Activated CD4-positive, alpha-beta memory T cell treated with anti-CD3 and anti-CD28 coated beads for 36 hours (primary cell): Measurements from ENCODE around the gene MED12L. TPM values are rescaled to one million over a fixed set of nuclear protein-coding genes. Genes with fewer than 3 reads are reported as not detected.

Source experiments
- CTCF ChIA-PET: fragments of 350-600 bp; sonication (Branson Sonifier 250); formaldehyde crosslinking; loops from one replicate; lab custom pipeline; 2021; ENCODE audit warnings: antibody characterized with exemption, inconsistent platforms; lab: Charles Lee
- POLR2A ChIA-PET: fragments of 350-600 bp; sonication (Branson Sonifier 250); formaldehyde crosslinking; loops from one replicate; lab custom pipeline; 2021; ENCODE audit warnings: antibody characterized with exemption; lab: Charles Lee
- DNase-seq: peaks from one replicate; pipeline ENCODE4 v3.0.0-alpha.2; 2020
- H3K27ac Mint-ChIP-seq: one replicate; pipeline ENCODE4 v1.8.0; 2021; ENCODE audit warnings: mixed read lengths
- H3K27me3 Mint-ChIP-seq: one replicate; pipeline ENCODE4 v1.8.0; 2021; ENCODE audit warnings: mixed read lengths
- H3K36me3 Mint-ChIP-seq: one replicate; pipeline ENCODE4 v1.8.0; 2021; ENCODE audit warnings: mixed read lengths
- H3K4me1 Mint-ChIP-seq: one replicate; pipeline ENCODE4 v1.8.0; 2021; ENCODE audit warnings: low read depth, mixed read lengths
- H3K4me3 Mint-ChIP-seq: one replicate; pipeline ENCODE4 v1.8.0; 2021; ENCODE audit warnings: mild to moderate bottlenecking, mixed read lengths
- H3K9me3 Mint-ChIP-seq: one replicate; pipeline ENCODE4 v1.8.0; 2021; ENCODE audit warnings: mixed read lengths
- intact Hi-C: fragments of 100-400 bp; cut with micrococcal nuclease; formaldehyde crosslinking; loops from one replicate; pipeline ENCODE4 v1.15.1; 2023
- total RNA-seq, 2 experiments: library from RNA; stranded (reverse); gene quantifications; one replicate each; pipeline ENCODE4 v1.2.3, GENCODE V29; 2021

The MED12L gene
- total RNA-seq, 2 experiments from 2014 or later, result 1.5 TPM

DNA sequence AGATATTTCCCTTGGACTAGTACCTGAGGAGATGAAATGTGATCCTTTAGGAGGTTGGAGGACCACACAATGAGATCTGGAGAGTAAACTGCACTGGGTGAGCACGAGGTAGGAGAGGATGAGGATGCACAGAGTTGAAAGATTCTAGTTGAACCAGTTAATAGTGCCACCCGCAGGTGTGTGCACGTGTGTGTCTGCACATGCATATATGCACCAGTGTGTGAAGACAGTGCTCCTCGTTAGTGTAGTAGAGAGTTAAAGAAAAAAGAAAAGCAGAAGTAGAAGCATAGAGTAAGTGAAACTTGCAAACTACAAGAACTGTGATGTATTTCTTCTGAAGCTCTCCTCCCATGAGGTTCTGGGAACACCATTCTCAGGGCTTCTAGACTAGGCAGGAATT lies 8.4 kb downstream of the MED12L start:
- peaks cover 19% of the 10 kb centered on the region for H3K27me3 Mint-ChIP-seq
- H3K36me3 Mint-ChIP-seq, result no peaks in the 10 kb centered on the region
- intact Hi-C loops, result no loop called here
- POLR2A ChIA-PET, result no interaction called here
- CTCF ChIA-PET, result interaction anchor here (0.9 to 3.3 kb wide), 3 partner anchors 8 to 306 kb away, joined by 3 to 15 read pairs (median 4); partner anchors contain the start of gene MED12L
- no peak overlapping the region for H3K4me3 Mint-ChIP-seq
- no peak for DNase-seq
- no peak overlapping the region for H3K27ac Mint-ChIP-seq
- no peaks in the 10 kb centered on the region for H3K4me1 Mint-ChIP-seq
- H3K9me3 Mint-ChIP-seq, result peaks cover 5% of the 10 kb centered on the region

DNA sequence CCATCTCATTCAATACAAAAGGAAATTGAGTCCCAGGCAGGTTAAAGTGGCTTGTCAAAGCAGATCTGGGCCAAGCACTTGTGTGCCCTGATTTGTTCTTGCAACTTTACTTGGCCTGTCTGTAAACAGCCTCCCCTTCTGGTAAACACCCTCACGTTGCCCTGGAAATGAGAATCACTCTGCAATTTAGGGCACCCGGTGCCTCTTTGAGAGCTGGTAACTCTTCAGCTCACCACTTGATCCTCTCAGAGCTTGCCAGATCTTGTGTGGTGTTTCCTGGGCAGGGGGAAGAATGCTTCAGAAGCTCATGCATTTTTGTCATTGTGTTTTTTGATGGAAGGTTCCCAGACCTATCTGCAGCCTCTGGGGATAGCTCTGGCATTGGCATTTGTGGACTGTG lies 11.3 kb downstream of the MED12L start:
- no peaks in the 10 kb centered on the region for H3K4me1 Mint-ChIP-seq
- H3K27me3 Mint-ChIP-seq, result peaks cover 27% of the 10 kb centered on the region
- peaks cover 6% of the 10 kb centered on the region for H3K9me3 Mint-ChIP-seq
- no peak overlapping the region for H3K4me3 Mint-ChIP-seq
- ChIA-PET POLR2A (no interaction called here), CTCF (interaction anchor here (1.5 to 3.3 kb wide), 3 partner anchors 11 to 48 kb away, joined by 3 to 15 read pairs (median 7); partner anchors contain the start of gene MED12L)
- no peaks in the 10 kb centered on the region for H3K36me3 Mint-ChIP-seq
- H3K27ac Mint-ChIP-seq, result no peak overlapping the region
- intact Hi-C loops, result no loop called here
- DNase-seq, result no peak

DNA sequence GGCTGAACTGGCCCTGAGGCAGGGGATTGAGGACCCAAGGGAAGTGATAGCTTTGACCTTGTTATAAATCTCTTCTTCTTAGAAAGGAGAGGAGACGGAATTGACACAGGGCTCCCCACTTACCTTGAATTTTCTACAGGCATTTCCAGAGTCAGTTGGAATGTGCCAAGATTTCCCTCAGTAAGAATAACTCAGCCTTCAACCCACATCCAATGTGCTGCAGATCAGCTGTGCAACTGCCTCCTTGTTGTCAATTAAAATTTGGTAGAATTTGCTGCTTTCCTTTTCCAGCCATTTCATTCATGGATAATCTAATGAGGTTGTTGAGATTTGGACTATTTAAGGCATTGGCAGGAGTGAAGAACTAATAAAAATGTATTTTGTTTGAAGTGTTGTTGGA lies 14.6 kb downstream of the MED12L start:
- H3K27ac Mint-ChIP-seq, result no peak overlapping the region
- H3K36me3 Mint-ChIP-seq, result no peaks in the 10 kb centered on the region
- POLR2A ChIA-PET, result no interaction called here
- intact Hi-C loops, result no loop called here
- H3K4me3 Mint-ChIP-seq, result no peak overlapping the region
- CTCF ChIA-PET, result no interaction called here
- H3K4me1 Mint-ChIP-seq, result no peaks in the 10 kb centered on the region
- H3K27me3 Mint-ChIP-seq, result peaks cover 24% of the 10 kb centered on the region
- peaks cover 6% of the 10 kb centered on the region for H3K9me3 Mint-ChIP-seq
- no peak for DNase-seq

DNA sequence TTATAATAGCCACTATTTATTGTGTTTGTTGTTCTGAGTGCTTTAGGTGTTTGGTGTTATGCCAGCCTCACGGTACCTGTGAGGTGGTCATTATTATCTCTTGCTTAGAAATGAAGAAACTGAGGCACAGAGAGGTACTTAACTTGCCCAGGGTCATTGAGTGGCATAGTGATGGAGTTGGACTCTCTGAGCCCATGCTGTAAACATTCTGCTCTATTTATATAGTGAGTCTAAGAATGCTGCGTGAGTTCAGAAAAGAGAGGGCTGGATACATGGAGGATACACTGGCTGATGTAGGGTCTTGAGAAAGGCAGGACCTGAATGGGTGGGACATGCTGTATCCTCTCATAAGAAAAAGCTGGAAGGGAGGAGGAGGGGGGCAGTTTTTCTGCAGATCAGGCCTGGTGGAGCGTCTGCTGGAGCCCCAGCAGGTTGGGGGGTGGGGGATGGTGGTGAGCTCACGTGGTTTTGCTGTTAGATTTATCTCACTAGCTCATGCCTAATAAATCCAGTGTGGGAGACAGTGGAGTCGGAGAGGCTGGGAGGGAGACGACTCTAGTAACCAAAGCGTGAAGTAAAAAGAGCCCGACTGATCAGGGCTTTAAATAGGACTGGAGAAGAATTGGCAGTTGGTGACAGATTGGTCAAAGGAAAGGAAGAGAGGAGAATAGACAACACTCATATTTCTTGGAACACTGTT lies 16.0 kb downstream of the MED12L start:
- no peak for DNase-seq
- no peak overlapping the region for H3K4me3 Mint-ChIP-seq
- CTCF ChIA-PET, result no interaction called here
- H3K36me3 Mint-ChIP-seq, result no peaks in the 10 kb centered on the region
- H3K9me3 Mint-ChIP-seq, result peaks cover 6% of the 10 kb centered on the region
- no peak overlapping the region for H3K27ac Mint-ChIP-seq
- intact Hi-C loops, result no loop called here
- POLR2A ChIA-PET, result no interaction called here
- H3K4me1 Mint-ChIP-seq, result no peaks in the 10 kb centered on the region
- H3K27me3 Mint-ChIP-seq, result peaks cover 24% of the 10 kb centered on the region

DNA sequence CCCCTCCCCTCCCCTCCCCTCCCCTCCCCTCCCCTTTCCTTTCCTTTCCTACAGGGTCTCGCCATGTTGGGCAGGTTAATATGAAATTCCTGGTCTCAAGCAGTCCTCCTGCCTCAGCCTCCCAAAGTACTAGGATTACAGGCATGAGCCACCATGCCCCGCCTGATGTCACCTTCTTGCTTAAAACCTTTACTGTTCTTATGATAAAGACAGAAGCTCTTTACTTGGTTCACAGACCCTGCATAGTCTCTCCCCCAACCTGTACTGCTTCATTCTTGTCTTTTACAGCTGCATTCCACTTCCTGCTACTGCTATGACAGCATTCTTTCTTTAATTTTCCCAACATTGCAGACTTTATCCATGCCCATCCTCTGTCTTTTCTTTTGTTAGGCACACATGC lies 20.8 kb downstream of the MED12L start:
- Mint-ChIP-seq H3K4me3 (no peak overlapping the region), H3K27me3 (peaks cover 16% of the 10 kb centered on the region), H3K4me1 (no peaks in the 10 kb centered on the region), H3K9me3 (no peaks in the 10 kb centered on the region), H3K36me3 (no peaks in the 10 kb centered on the region), H3K27ac (no peak overlapping the region)
- intact Hi-C loops, result no loop called here
- ChIA-PET CTCF (no interaction called here), POLR2A (no interaction called here)
- DNase-seq, result no peak

DNA sequence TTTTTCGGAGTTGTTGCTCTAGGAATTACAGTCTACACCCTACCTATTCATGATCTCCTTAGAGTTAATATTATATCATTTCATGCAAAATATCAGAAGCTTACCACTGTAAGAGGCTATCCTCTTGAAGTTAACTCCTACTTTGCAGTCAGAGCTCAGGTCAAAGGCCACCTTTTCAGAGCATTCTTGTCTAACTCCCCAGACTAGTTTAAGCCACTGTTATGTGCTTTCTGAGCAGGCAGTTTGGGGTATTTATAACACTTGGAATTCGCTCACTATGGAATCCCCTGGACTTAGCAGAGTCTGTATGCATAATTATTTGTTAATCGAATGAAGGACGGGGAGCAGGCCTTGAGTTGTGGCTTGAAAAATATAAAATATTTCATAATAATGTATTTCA lies 21.7 kb downstream of the MED12L start:
- Mint-ChIP-seq H3K4me1 (no peaks in the 10 kb centered on the region), H3K36me3 (no peaks in the 10 kb centered on the region), H3K27ac (no peak overlapping the region), H3K27me3 (peaks cover 13% of the 10 kb centered on the region), H3K9me3 (no peaks in the 10 kb centered on the region), H3K4me3 (no peak overlapping the region)
- ChIA-PET CTCF (no interaction called here), POLR2A (no interaction called here)
- no peak for DNase-seq
- intact Hi-C loops, result no loop called here

DNA sequence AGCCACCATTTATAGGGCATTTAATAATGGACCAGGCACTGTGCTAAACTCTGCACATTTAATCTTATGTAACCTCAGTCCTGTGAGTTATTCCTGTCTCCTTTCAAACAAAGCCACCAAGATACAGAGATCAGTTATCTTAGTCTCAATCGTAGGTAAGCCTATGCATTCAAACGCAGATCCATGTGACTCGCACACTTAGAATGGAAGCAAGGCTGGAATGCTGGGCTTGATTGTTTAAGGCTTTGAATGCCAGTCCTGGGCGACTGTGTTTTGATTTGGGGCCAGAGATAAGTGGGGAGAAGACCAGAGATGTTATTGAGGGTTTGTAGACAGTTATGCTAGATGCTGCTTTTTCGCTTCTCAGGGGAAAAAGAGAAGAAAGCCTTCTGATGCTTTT lies 22.2 kb downstream of the MED12L start:
- no peaks in the 10 kb centered on the region for H3K36me3 Mint-ChIP-seq
- no peak overlapping the region for H3K4me3 Mint-ChIP-seq
- no peak overlapping the region for H3K27ac Mint-ChIP-seq
- ChIA-PET POLR2A (no interaction called here), CTCF (interaction anchor here (1.1 kb wide), 1 partner anchor 49 kb away, joined by 4 read pairs; no protein-coding TSS in a partner anchor)
- peaks cover 11% of the 10 kb centered on the region for H3K27me3 Mint-ChIP-seq
- H3K9me3 Mint-ChIP-seq, result no peaks in the 10 kb centered on the region
- intact Hi-C loops, result no loop called here
- no peak for DNase-seq
- no peaks in the 10 kb centered on the region for H3K4me1 Mint-ChIP-seq

DNA sequence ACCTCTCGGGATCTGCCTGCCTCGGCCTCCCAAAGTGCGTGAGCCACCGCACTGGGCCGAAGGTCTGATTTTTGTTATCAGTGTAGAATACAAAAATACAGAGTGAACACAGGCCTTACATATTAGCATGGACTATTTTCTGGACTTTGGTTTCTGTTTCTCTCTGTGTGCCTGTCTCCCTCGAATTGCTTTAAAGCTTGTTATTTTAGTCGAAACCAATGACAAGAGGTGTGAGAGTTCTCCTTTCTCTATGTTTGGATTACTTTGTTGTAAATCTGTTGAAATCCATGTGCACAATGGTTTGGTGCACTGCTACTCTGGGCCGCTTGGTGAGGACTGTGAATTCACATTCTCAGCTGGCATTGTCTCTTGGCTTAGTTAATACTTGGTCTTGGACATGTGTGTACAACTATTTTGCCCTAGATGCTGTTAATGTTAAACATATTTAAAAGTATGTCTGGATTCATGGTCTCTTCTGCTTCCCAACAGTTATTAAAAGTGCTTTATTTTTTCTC lies 23.9 kb downstream of the MED12L start:
- no peaks in the 10 kb centered on the region for H3K4me1 Mint-ChIP-seq
- no peaks in the 10 kb centered on the region for H3K36me3 Mint-ChIP-seq
- POLR2A ChIA-PET, result no interaction called here
- intact Hi-C loops, result no loop called here
- H3K27me3 Mint-ChIP-seq, result peaks cover 11% of the 10 kb centered on the region
- no peak overlapping the region for H3K27ac Mint-ChIP-seq
- CTCF ChIA-PET, result interaction anchor here (0.6 kb wide), 1 partner anchor 10 kb away, joined by 3 read pairs; no protein-coding TSS in a partner anchor
- no peak for DNase-seq
- no peak overlapping the region for H3K4me3 Mint-ChIP-seq
- no peaks in the 10 kb centered on the region for H3K9me3 Mint-ChIP-seq

DNA sequence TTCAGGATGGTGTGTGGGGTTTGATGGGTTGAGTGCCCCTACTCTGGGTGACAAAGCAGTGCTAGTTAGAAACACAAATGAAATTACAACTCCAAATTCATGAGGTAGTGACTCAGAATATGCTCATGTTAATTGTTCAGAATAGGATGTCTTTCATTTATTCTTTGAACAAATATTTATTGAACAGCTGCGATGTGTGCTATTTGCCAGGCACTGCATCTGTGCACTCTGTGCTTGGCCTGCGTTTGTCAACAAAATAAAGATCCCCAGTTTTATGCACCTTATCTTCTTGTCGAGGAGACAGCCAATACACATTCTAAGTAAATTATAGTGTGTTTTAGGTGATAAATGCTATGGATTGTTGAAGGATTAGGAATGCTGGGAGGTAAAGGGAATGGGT lies 27.3 kb downstream of the MED12L start:
- peaks cover 15% of the 10 kb centered on the region for H3K27me3 Mint-ChIP-seq
- no peak overlapping the region for H3K27ac Mint-ChIP-seq
- ChIA-PET POLR2A (no interaction called here), CTCF (no interaction called here)
- DNase-seq, result no peak
- intact Hi-C loops, result no loop called here
- H3K36me3 Mint-ChIP-seq, result no peaks in the 10 kb centered on the region
- no peaks in the 10 kb centered on the region for H3K9me3 Mint-ChIP-seq
- no peaks in the 10 kb centered on the region for H3K4me1 Mint-ChIP-seq
- no peak overlapping the region for H3K4me3 Mint-ChIP-seq

DNA sequence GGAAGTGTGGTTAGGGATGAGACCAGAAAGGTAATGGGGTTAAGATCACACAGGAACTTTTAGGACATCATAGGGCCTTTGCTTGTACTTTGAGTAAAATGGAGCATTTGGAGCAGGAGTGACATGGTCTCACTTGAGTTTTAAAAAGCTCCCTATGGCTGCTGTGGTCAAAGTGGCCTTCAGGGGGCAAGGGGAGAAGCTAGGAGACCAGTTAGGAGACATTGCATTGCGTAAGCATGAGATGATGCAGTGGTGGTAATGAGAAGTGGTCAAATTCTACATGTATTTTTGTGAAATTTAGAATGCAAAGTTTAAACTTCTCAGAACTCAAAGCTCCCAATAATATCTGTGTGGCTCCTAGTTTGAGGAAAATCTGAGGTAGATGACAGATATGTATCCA lies 27.9 kb downstream of the MED12L start:
- no peak for DNase-seq
- H3K9me3 Mint-ChIP-seq, result no peaks in the 10 kb centered on the region
- POLR2A ChIA-PET, result no interaction called here
- peaks cover 13% of the 10 kb centered on the region for H3K27me3 Mint-ChIP-seq
- CTCF ChIA-PET, result no interaction called here
- H3K4me3 Mint-ChIP-seq, result no peak overlapping the region
- intact Hi-C loops, result no loop called here
- H3K4me1 Mint-ChIP-seq, result no peaks in the 10 kb centered on the region
- H3K27ac Mint-ChIP-seq, result no peak overlapping the region
- no peaks in the 10 kb centered on the region for H3K36me3 Mint-ChIP-seq

DNA sequence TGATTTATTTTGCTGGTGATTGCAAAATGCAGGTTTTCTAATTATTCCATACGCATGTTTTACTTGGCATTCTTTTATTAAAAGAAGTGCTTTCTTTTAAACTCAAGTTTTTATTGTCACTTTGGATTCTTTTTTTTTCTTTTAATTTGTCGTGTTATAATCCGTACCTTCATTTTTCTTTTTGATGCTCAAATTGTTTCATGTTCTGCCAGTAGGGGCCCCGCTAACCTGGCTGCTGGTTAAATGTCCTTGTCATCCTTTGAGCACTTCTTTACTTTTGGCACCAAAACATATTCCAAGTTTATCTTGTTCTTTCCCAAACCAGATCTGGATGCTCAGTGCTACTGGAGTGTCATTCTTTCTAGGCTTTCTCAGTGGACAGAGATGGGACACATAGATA lies 31.6 kb downstream of the MED12L start:
- Mint-ChIP-seq H3K27me3 (peaks cover 5% of the 10 kb centered on the region), H3K4me3 (no peak overlapping the region), H3K27ac (no peak overlapping the region), H3K4me1 (no peaks in the 10 kb centered on the region), H3K36me3 (no peaks in the 10 kb centered on the region), H3K9me3 (no peaks in the 10 kb centered on the region)
- DNase-seq, result no peak
- ChIA-PET CTCF (interaction anchor here (1.0 kb wide), 1 partner anchor 10 kb away, joined by 4 read pairs; no protein-coding TSS in a partner anchor), POLR2A (no interaction called here)
- intact Hi-C loops, result no loop called here

DNA sequence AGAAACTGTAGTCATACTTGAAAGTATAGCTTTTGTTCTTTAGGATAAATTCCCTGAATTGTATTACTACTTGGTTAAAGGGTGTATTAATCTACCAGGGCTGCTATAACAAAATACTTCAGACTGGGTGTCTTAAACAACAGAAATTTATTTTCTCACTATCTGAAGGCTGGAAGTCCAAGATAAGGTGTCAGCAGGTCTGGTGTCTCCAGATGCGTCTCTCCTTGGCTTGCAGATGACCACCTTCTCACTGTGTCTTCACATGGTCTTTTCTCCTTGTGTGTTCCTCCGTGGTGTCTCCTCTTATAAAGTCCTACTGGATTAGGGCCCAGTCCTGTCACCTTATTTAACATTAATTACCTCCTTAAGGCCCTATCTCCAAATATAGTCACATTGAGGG lies 33.7 kb downstream of the MED12L start:
- Mint-ChIP-seq H3K27me3 (peaks cover 4% of the 10 kb centered on the region), H3K4me3 (no peak overlapping the region), H3K27ac (no peak overlapping the region), H3K4me1 (no peaks in the 10 kb centered on the region), H3K36me3 (no peaks in the 10 kb centered on the region), H3K9me3 (no peaks in the 10 kb centered on the region)
- CTCF ChIA-PET, result interaction anchor here (1.2 kb wide), 1 partner anchor 10 kb away, joined by 3 read pairs; no protein-coding TSS in a partner anchor
- POLR2A ChIA-PET, result no interaction called here
- intact Hi-C loops, result no loop called here
- DNase-seq, result no peak

DNA sequence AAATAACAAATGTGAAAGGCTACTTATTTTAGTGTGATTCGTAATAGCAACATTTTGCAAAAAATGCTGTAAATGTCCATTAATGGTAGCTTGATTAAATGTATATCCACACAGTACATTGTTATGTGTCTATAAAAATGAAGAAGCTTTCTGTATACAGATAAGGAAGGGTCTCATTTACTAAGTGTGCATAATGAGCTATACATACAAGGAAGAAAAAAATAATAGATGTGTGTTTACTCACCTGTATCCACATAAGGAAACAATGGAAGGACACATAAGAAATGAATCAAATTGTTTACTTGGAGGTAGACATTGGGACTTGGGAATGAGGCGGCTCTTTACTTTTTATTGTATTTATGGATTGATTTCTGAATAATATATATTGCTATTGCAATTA lies 34.9 kb downstream of the MED12L start:
- H3K27me3 Mint-ChIP-seq, result peaks cover 4% of the 10 kb centered on the region
- CTCF ChIA-PET, result no interaction called here
- intact Hi-C loops, result no loop called here
- no peak overlapping the region for H3K27ac Mint-ChIP-seq
- no peaks in the 10 kb centered on the region for H3K36me3 Mint-ChIP-seq
- no peaks in the 10 kb centered on the region for H3K4me1 Mint-ChIP-seq
- H3K9me3 Mint-ChIP-seq, result no peaks in the 10 kb centered on the region
- POLR2A ChIA-PET, result no interaction called here
- DNase-seq, result no peak
- H3K4me3 Mint-ChIP-seq, result no peak overlapping the region
